ENCODE results near the gene CNKSR3.

The CNKSR3 gene

DNA sequence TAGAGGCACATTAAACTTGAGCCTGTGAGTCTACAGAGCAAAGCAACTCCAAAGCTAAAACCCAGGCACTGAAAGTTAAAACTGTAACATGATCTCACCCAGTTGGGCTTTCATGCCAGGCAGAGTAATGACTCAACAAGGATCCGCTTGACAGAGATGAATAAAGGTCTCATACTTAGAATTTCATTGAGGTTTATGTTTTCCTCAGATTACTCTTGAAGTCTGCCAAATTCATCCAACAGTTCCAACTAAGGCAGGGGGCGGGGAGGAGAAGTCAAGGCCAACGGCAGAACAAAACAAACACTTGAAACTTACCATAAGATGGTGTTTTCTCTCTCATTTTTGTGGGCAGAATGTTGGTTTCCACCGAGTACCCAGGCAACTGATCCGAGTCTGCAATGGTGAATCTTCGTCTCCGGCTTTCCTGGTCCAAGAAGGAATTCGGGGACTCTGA, 99.8 kb downstream of the CNKSR3 start:
- no peak for DNase-seq

DNA sequence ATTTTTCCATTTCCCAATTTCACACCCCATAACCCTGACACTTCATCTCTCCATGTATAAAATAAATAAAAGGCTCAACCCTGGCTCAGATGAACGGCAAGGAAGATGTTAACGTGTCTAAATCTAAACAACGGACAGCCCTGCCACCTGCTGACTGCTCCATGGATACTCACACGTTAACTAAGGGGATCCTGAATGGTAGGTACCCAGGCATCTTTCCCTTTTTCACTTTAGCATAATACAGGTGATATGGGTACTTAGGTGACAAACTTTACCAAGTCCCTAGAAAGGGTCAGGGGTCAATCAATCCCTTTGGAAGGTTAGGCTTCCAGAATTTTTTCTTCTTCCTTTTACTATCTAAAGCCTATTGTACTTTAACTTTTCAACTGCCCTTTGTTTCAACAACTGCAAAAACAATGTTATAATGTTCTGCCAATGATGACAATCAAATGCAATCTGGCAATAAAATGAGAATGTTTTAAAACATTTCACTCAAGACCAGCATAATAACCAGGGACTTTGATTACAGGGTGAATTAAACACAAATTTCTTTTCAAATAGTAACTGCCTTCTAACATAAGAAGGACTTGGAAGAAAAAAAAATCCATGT, 101.5 kb downstream of the CNKSR3 start:
- no peak for DNase-seq

DNA sequence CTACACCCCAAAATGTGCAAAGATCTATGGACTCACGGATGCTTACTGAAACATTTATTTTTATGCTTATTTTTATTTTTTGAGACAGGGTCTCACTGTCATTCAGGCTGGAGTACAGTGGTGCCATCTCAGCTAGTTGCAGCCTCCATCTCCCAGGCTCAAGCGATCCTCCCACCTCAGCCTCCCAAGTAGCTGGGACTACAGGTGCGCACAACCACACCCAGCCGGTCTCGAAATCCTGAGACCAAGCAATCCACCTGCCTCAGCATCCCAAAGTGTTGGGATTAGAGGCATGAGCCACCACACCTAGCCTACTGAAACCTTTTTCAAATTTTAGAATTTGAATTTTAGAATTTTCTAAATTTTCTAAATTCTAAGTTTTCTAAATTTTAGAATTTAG, 103.0 kb downstream of the CNKSR3 start:
- no peak for DNase-seq

DNA sequence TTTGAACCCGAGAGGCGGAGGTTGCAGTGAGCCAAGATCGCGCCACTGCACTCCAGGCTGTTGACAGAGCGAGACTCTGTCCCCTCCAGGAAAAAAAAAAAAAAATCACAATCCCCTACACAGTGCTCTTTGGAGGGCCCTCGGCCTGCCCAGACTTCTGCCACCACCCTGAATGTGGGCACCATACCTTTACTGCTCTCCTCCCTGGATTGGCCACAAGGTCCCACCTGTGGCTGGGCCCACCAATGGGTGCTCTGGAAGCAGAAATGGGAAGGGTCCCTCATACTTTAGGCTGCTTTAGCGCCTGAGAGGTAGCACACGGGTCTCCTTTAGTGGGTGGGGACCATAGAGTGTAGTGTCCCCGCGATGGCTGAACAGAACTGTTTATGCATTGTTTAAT, 103.6 kb downstream of the CNKSR3 start:
- no peak for DNase-seq

DNA sequence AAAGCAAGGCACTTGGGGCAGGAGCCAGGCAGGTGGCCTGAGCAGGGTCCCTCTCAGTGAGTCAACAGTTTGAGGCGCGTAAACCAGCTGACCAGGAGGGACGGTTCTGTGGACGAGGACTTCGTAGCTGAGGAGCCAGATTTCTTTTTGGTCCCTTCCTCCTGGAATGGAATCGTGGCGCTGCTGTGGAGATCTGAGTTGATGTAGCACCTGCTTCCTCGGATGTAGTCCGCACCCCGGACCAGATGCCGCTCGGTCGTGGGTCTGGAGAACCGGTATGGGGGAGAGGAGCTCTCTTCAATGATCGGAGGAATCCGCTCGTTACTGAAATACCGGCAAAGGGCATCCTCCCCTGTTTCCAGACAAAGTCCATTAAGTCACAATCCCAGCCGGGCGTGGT, 104.2 kb downstream of the CNKSR3 start:
- no peak for DNase-seq

DNA sequence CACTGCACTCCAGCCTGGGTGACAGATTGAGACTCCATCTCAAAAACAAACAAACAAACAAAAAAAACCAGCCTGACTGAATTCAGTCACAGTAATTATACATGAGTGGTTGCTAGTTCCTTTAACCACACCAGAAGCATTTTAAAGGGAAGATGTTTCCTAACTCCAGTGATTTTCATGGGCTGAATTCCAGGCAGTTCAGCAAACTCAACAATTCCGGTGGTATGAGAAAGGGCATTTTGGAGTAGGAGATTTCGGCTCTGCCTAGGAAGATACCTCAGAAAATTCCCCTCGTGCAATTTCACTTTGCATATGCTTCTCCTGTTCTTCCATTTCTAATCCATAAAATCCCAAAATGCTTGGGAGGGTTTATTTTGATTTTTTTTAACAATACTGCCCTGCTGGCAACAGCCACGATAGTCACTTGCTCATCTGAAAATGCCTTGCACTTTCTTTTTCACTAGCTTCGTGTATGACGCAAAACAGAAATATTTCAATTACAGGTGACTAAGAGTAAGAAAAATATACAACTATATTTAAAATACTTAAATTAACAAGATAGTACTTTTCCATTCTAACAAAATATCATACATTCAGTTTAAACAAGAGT, 105.6 kb downstream of the CNKSR3 start:
- DNase-seq, result no peak

DNA sequence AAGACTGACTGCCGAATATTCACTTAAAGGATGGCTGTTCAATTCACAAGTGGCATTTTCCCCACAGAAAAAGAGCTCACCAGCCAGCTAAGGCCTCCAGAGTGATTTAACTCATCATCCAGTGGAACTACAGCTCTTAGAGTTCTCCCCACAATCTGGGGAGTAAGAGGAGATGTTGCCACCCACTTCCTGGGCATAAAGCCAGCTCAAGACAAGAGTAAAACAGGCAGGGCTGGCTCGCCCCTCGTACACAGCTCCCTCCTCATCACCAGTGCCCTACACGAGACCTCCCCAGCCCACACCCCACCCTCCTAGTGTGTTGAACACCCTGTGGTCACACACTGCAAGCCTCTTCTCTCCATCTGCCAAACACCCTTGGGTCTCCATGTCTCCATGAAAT, 106.7 kb downstream of the CNKSR3 start:
- DNase-seq, result no peak

DNA sequence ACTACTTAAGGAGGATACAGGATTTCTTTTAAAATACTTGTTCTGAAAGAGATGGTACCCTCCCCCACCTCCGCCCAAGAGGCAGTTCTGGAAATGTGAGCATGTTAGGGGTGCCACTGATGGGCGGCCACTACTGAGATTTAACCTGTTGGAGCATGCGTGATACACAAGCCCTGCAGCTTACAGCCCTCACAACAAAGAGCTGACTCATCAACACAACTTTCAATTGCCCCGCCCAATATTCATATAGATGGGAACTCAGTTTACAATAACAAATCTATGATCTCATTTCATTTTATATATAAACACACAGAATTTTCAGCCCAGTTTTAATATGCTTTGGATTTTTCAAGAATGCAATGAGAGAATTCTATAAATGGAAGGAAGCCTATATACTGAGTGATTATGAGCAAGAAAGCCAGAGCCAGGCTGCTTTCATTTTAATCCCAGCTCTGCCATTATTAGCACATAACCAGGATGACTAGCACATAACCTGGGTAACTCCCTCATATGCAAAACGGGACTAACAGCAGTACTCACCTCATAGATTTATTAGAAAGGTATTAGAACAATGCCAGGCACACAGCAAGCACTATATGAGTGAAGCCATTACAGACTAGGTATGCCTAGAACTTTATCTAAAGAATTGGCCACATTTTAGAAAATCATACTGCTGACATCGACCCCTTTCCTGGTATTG, 108.3 kb downstream of the CNKSR3 start:
- no peak for DNase-seq

DNA sequence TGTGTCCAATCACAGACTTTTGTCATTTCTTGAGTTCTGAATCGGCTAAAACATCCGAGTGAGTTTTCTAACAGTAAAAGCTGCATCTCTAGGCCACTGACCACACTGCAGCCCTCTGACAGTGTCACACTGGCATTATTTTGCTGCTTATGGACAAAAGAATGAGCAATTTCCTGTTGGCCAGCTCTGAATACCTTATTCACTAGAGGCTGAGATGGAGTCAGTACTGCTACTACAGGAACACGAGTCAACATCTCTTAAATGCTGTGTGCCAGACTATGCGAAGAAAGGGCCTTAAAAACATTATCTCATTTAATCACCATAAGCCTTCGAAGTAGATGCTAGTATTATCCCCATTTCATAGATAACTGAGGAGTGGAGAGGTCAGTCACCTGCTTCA, 111.4 kb downstream of the CNKSR3 start:
- DNase-seq, result no peak

DNA sequence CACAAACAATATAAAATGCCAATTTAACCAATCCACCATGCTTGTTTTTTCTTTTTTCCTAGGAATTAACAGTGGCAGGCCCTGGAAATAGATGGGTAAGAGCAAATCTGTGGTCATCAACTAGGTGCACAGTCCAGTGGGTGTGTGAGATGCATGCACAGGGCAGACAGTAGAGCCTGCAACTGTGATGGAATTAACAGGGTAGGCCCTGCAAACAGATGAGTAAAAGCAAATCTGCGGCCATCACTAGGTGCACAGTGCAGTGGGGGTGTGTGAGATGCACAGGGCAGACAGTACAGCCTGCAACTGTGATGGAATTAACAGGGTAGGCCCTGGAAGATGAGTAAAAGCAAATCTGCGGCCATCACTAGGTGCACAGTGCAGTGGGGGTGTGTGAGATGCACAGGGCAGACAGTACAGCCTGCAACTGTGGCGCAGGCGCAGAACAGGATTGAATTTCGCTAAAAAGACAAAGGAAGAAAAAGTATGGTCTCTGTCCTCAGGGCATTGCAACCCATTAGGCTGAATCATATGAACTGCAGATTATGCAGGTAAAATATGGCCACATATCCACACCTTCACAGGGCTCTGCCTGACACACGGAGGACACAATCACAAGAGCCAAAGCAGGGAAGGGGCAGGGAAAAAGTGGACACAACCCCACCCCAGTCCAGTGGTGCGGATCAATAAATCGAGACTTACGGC, 112.8 kb downstream of the CNKSR3 start:
- no peak for DNase-seq

DNA sequence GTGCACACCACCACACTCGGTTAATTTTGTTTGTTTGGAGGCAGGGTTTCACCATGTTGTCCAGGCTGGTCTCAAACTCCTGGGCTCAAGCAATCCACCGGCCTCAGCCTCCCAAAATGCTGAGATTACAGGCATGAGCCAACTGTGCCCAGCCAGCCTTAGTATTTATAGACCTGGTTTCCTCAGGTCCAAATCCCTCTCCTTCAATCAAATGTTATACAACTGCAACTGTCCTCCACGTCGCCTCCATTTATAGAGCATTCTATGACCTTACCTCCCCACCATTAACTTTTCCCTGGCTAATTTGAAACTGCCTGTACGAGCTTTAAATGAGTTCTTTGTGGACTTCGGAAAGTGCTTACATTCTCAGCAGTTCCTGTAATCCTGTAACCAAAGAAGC, 114.6 kb downstream of the CNKSR3 start:
- DNase-seq, result no peak

DNA sequence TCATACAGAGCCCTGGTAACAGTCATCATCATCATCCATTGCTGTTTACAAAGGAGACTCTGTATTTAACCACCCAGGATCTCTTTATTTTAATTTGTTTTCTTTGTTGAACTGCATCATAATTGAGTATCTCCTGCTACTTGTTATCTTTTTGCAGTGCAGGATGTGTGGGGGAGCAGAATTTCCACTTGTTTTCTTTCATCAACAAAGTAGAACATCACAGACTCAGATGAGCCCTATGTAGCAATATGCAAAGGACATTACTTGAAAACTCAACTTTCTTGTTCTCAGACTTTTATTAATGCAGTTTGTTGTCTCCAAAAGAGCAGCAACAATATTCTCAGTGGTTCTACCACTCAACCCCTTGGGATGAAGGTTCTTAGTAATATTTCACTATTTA, 115.2 kb downstream of the CNKSR3 start:
- no peak for DNase-seq

DNA sequence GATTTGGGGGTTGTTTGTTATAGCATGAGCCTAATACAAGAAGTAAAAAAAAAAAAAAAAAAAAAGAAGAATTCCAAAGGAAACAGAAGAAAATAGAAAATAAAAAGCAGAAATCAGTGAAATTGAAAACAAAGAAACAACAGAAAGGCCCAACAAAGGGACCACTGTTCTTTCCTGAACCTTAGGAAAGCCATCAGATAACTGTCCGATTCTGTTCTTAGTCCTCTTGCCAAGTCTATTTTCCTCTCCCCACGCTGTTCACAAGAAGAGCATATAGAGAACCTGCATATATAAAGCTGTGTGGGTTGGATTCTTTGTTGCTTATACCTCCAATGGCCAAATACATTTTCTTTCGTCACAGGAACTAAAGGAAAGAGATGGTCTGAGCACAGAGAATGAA, 115.9 kb downstream of the CNKSR3 start:
- DNase-seq, result no peak

DNA sequence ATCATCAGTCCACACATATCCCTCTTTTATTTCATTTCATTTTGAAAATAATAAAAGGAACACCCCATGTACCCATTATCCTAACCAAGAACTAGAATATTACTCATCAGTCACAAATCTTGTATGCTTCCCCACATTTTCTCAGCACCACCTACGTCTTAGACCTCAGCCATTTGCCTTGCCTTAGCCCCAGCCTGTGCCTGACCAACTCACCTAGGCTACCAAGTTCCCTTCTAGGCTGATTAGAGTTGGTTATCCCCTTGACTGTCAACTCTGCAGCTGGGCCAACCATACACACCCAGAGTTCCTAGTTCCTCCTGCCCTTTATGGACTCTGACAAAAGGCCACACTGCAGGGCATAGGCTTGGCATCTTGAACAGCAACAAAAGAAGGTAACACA, 120.5 kb downstream of the CNKSR3 start:
- DNase-seq, result no peak

DNA sequence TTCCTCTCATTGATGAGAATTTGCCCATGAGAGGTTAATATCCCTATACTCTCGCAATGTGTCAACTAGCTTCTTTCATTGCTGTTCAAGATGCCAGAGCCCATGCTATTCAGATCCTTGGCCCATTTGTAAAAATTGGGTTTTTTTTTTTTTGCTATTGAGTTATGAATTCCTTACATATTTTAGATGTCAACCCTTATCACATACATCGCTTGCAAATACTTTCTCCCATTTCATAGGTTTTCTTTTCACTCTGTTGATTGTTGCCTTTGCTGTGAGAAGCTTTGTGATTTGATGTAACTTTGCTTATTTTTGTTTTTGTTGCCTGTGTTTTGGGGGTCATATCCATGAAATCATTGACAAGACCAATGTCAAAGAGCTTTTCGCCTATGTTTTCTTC, 121.7 kb downstream of the CNKSR3 start:
- DNase-seq, result no peak

DNA sequence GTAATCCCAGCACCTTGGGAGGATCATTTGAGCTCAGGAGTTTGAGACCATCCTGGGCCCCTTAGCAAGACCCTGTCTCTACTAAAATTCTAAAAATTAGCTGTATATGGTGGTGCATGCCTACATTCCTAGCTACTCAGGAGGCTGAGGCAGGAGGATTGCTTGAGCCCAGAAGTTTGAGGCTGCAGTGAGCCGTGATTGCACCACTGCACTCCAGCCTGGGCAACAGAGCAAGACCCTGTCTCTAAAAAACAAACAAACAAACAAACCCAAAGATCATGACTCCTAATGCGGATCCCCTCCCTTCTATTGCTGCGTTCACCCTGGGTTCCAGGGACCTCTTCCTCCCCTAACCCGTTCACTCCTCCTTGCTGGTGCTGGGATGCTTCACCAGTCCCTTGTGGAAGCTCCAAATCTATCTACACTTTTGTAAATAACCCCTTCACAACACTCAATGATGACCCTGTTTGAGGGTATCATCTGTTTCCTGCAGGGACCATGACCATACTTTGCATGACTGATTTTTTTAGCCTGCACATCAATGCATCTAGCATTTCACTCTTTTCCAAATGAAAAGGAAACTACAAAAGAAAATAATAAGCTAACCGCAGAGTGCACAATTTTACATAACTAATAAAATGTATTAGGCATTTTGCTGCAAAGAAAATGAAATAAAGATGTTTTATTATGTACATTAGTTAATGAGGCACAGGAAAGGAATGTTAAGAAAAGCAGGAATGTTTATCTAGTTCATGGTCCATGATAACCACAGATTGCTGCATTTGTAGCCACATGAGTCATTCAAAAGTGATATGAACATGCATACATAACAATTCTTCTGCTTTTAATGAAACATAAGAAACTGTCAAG, 123.4 kb downstream of the CNKSR3 start:
- no peak for DNase-seq

DNA sequence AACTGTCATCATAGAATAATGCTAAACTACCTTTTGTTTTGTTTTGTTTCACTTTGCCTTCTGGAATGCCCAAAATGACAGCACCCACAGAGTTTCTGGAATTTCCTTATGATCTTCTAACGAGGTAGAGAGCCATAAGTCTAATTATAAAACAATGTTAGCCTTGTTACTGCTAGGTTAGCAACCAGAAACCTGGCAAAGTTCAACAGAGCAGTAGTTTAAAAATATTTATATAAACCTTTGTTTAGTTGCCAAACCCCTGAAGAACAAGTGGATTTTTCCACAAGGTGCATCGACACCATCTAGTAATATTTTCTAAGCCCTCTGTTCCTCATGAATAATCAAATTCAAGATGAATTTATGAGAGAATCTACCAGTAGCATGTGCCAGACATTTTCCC, 126.3 kb downstream of the CNKSR3 start:
- DNase-seq, result no peak

DNA sequence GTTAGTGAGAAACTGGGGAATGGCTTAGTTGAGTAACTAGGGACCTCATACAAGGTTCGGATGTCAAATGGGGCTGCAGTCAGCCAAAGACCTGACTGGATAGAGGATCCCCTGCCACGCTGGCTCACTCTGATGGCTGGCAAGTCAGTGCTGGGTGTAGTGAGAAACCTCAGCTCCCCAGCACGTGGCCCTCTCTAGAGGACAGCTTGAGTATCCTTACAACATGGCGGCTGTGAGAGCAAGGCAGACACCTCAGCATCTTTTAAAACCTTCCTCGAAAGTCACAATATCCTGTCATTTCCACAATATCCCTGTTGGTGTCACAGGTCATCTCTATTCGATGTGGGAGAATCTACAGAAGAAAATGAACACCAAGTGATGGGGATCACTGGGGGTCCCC, 127.2 kb downstream of the CNKSR3 start:
- DNase-seq, result no peak

DNA sequence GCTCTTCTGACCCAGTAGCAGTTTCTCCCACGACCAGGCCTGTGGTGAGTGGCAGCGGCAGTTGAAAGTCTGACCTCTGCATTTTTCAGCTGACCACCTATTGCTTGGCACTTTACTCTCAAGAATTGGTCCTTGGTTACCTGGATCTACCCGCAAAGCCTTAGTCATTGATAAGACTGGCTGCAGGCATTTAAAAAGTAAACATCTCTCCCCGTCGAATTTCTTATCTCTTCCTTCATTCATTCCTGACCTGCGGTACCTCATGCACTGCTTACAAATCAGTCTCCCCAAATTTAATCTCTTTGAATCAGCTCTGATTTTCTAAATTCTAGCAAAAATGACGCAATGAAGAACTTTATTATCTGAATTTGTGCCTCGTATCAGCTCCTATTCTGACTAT, 127.7 kb downstream of the CNKSR3 start:
- no peak for DNase-seq

DNA sequence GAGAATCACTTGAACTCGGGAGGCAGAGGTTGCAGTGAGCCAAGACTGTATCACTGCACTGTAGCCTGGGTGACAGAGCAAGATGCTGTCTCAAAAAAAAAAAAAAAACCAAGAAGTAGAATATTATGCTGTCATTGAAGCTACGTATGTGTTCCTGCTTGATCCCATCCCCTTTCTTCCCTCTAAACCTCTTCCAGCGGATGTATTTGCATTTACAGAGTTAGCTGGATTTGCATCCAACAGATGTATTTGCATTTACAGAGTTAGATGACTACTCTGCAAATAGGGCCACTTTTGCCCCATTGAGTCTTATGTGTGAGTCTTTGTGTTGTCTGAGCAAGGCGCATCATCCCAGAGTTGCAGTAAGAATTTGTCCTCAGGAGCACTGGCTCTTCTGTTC, 128.9 kb downstream of the CNKSR3 start:
- no peak for DNase-seq

DNA sequence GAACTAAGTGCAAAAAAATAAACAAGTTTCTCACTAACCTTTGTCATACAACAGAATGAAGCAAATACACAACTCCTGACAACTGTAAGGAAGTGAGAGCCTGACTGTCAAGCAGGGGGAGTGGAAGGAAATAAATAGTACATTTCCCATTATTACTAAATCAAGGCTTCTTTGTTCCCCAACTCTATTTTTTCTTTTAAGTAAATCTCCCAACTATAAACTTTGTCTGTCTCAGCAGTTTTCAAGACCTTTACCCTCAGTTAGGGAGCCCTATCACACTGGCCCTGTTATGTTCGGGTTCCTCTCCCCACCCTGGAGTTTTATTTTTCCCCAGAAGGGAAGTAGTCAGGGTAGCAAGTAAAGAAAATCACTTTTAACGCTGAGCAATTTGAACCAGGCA, 129.7 kb downstream of the CNKSR3 start:
- DNase-seq, result no peak

DNA sequence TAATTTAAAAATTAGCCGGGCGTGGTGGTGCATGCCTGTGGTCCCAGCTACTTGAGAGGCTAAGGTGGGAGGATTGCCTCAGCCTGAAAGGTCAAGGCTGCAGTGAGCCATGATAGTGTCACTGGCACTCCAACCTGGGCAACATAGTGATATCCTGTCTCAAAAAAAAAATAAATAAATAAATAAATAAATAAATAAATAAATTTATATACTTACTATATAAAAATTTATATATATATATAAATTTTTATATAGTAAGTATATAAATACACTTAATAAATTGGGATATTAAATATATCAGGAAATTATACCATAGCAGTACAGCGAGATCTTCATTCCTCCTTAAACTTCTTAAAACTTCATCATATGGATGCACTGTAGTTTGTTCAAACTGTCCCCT, 130.9 kb downstream of the CNKSR3 start:
- DNase-seq, result no peak

DNA sequence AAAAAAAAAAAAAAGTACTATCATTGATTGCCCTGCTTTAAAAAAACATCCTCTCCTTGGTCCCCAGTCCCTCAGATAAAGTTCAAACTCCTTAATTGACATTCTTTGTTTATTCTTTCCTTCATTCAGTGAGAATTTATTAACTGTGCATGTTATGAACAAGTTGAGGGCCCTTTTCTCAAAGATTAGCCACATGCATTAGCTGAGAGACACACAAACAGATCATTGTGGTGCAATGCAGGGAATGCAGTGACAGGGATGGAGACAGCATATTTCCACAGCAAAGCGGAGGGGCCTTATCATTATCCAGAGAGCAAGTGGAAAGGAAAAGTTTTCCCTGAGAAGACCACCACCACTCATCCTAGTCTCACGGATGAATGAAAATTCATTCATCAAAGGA, 132.0 kb downstream of the CNKSR3 start:
- no peak for DNase-seq
